HG03439 (cell line): Measurements from ENCODE around the gene SLC17A2.

Experiments used
- ATAC-seq: cut with Tn5 transposase; IDR thresholded peaks from one replicate; pipeline ENCODE4 v1.9.1; 2021; ENCODE audit warnings: mild to moderate bottlenecking, moderate library complexity; ENCODE audit not compliant: unreplicated experiment

Gene SLC17A2

DNA sequence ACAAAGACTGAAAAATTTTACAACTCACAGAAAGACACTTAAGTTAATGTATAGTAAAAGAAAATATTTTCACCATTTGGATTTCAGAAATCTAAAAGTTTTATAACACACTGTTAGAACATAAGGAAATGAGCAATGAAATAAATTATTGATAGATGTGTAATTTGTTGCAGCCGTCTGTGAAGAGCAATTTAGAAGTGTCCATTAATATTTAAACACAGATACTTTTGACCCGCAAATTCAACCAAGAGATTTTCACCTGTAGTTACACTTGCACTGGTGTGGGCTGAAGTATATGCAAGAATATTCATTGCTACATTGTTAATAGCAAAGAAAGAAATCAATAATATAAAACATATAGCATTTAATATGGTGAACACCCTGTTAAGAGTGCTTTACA, 41.9 kb downstream of the SLC17A2 start:
- no peak for ATAC-seq

DNA sequence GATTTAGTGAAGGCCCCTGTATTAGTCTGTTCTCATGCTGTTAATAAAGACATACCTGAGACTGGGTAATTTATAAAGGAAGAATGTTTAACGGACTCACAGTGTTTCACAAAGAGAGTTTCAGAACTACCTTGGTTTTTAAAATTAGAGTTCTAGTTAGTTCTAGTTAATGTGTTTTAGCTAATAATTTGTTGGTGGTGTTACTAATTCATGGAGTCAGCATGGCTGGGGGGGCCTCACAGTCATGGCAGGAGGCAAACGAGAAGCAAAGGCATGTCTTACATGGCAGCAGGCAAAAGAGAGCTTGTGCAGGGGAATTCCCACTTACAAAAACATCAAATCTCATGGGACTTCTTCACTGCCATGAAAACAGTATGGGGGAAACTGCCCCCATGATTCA, 44.4 kb downstream of the SLC17A2 start:
- no peak for ATAC-seq

DNA sequence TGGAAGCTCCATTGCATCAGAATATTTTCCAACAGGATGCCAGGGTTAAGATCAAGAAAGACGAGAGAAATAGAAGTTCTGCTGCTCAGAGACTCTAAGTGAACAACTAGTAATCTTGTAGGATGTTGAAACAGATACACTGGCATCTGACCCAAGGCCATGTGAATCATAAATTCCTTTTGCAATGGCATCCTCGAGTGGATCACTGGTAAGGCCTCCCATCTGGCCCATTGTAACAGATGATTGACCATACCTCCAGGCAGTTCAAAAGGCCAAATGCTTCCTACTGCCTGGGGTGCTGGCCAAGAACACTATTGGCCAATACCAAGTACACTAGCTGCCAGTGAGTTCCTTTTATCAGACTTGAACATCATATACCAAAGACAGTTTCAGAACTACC, 46.5 kb downstream of the SLC17A2 start:
- no peak for ATAC-seq

GRCh38 chr6:25883536-25883935, 47.0 kb downstream of the SLC17A2 start:
- no peak for ATAC-seq

DNA sequence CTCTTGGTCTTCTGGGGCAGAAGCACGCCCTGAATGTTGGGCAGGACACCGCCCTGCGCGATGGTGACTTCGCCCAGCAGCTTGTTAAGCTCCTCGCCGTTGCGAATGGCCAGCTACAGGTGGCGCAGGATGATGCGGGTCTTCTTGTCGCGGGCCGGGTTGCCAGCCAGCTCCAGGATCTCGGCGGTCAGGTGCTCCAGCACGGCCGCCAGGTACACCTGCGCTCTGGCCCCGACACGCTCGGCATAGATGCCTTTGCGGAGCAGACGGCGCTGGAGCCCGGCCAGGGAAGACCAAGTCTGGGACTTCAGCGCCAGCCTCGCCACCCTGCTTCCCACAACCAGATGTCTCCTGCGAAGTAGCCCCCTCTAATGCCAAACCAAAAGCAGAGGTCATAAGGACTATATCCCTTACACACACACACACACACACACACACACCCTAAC, 48.4 kb downstream of the SLC17A2 start:
- ATAC-seq = no peak

GRCh38 chr6:25880601-25881000, 49.9 kb downstream of the SLC17A2 start:
- ATAC-seq = no peak

DNA sequence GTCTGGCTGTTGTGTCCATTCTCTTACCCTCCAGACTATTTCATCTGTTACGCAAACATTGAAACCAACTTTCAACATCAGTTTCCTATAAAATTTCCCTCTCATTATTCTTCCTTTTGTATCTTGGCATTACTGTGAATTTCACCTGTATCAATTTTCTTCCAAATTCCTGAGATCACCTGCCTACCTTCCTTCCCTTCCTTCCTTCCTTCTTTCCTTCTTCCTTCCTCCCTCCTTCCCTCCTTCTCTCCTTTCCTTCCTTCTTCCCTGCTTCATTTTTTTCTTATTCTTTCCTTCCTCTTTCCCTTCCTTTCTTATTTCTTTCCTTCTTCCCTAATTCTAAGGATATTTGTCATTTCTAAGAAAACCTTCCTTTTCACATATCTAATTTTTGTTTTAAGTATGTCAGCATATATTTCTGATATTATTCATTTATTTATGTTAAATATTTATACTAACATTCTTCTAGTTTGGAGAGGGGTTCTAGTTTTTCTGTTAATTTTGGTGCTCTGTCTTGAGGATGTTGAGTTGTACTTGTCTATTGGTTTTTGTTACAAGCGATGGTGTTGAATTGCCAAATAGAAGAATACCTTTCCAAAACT, 51.7 kb downstream of the SLC17A2 start:
- ATAC-seq = no peak

GRCh38 chr6:25875926-25876602, 54.4 kb downstream of the SLC17A2 start:
- no peak for ATAC-seq

- no peak for ATAC-seq
Measured at GRCh38 chr6:25875563-25875905, 55.0 kb downstream of the SLC17A2 start.

DNA sequence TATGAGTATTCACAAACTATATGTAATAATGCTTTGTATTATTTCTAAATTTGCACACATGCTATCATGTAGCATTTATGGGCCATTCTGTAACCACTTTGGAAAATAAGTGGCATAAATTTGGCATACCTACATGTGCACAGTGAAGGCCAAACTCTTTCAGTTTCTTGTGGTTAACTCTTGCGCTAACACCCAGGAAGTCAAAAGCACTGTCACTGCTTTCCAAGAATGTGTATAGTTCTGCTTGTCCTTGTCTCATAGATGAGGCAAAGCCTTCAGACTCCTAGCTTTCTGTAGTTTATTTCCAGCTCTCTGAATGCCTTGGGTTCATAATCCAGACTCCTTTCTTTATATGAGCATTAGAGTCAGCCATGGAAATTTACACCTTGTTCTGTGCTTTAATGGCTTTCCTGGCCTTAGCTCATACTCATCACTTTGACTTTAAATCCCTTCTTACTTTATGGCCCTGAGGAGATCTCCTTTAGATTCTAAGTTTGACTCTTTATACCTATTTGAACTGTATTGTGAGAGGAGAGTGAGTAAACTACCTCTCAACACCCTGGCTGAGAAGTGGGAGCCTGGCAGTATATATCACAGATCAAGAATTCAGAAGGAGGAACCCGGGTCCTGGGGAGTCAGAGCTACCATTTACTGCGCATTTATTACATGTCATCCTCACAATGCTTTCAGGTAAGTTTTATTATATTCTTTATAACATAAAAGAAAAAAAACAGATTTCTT, 55.5 kb downstream of the SLC17A2 start:
- ATAC-seq = no peak

DNA sequence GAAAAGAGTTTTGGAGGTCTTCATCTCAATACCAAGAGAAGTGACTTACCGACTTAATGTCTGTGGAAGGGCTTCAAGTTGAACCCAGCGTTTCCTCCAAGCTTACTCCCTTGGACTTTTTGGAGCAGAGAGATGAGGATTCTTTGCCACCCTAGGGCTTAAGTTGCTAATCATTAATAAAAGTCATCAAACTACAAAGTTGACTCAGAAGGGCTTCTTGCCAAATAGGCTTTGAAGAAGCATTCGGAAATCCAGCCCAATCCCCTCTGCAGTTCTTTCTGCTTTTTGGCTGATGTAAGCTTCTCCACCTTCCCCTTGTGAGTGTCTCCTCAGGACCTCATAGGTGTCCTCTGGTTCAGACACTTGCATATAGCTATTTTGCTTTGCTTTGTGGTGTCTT, 56.4 kb downstream of the SLC17A2 start, which contains the start of gene SLC17A3:
SLC17A3 (minus strand) TSS at position 126 of the 400 bp plus-strand sequence. CDS start 5,856 bp downstream, outside the sequence.
- no peak for ATAC-seq

GRCh38 chr6:25872814-25873213, 57.7 kb downstream of the SLC17A2 start:
- no peak for ATAC-seq

GRCh38 chr6:25869840-25870239, 60.7 kb downstream of the SLC17A2 start:
- ATAC-seq = no peak

DNA sequence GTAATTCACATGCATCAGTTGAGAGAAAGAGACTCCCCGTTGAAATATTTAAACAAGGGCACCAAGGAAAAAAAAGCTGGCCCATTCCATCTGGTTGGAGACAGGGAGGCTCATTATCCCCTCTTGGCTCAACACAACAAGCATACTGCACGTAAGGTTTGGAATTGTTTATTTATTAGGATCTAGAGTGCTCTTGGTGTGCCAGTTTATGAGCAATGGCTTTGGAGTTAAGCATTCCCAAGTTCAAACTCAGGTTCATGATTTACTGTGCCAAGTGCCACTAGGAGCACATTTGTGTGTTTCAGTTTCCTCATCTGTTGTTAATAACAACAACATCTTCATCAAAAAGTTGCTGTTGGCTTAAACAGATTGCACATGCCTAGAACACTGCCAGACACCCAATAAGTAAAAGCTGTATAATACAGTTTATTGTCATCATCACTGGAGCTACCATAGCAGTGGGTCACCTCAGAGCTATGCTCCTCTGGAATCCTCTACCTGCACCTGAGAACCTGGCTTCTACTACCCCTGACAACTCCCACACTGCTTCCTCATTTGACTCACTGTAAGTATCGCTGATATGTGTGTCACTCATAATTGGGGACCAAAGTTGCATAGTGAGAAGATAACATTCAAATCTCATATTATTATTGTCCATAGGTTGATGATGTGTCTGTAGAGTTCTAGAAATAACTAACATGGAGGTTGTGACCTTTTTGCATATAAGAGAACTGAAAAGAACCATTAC, 61.9 kb downstream of the SLC17A2 start:
- ATAC-seq = no peak

DNA sequence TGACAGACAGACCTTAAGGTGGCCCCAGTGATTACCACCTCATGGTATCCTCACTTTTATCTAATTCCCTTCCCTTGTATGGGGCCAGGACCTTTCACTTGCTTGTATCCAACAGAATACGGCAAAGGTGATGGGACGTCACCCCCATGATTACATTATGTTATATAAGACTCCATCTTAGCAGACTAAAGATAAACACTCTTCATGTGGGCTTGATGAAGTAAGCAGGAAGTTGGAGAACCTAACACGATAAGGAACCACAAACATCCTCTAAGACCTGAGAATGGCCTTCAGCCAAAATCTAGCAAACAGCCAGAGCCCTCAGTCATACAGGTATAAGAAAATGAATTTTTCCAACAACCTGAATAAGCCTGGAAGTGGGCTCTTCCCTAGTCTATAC, 64.5 kb downstream of the SLC17A2 start:
- ATAC-seq = no peak

GRCh38 chr6:25863360-25863759, 67.1 kb downstream of the SLC17A2 start:
- no peak for ATAC-seq
